Smooth muscle cell of the pulmonary artery (primary cell): ENCODE results near the gene HMGN3. TPM values are rescaled to one million over a fixed set of nuclear protein-coding genes. Genes with fewer than 3 reads are reported as not detected.

Experiments used
- total RNA-seq: library from RNA; depleted of rRNA; stranded (reverse); fragments of >200 nt; gene quantifications from 2 replicates; pipeline ENCODE4 v1.2.3, GENCODE V29; 2014

HMGN3 gene
- total RNA-seq, result 18.1 and 35.6 TPM in 2 replicates

GRCh38 chr6:79234150-79235022, at the start of gene HMGN3:
Gene HMGN3, minus strand, starts transcription at chr6:79234682.

Other genes with a start within 250 kb of the HMGN3 start
- 18.4 and 29.0 TPM in 2 replicates for gene PHIP, start 156.4 kb downstream of the HMGN3 start, total RNA-seq